Epidermal melanocyte (primary cell): ENCODE measurements around the gene CCNH.

ENCODE experiments used
- DNase-seq: peaks from one replicate; pipeline ENCODE4 v3.0.0; 2011; ENCODE audit warnings: low spot score; ENCODE audit not compliant: insufficient read length

Gene CCNH

DNA sequence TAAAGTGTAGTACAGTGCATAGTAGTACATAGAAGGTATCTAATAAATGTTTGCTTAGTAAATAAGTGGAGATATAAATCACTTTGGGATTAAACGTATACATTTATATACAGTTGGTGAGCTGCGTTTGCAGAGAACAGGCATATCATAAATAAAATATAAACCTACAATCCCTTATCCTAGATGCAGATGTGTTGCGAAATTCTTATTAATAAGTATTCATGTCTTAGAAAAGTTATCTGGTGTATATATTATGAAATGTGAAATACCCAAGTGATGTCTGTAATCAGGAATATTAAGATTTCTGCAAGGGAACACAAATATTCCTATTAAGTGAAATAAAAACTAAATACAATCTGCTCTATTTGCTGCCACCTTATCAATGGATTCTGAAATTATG lies 8.8 kb downstream of the CCNH start:
- no peak for DNase-seq

DNA sequence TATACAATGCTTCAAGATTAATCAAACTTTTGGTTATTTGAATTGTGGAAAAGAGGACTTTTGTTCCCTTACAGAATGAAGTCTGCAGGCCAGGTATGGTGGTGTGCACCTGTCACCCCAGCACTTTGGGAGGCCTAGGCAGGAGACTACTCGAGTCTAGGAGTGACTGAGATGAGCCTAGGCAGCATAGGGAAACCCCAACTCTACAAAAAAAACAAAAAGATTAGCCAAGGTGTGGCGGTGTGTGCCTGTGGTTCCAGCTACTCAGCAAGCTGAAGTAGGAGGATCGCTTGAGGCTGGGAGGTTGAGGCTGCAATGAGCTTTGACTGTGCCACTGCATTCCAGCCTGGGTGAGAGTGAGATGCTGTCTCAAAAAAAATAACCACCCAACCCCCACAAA lies 9.3 kb downstream of the CCNH start:
- no peak for DNase-seq

DNA sequence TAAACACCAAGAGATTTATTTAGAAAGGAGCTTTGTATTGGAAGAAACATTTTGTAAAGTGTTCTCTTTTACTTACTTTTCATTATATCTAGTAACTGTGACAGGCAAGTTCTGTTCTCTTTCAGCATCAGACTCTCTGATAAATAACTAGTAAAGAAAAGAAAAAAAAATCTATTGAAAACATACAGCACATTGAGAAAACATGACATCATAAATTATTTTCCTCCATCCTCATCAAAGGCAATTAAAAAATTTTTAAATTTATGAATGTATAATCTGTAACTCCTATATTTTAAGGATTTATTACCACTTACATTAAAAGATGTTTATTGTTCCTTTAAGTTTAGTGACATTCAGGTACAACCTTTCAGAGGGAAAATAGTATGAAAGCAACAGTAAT lies 11.1 kb downstream of the CCNH start:
- DNase-seq = no peak

DNA sequence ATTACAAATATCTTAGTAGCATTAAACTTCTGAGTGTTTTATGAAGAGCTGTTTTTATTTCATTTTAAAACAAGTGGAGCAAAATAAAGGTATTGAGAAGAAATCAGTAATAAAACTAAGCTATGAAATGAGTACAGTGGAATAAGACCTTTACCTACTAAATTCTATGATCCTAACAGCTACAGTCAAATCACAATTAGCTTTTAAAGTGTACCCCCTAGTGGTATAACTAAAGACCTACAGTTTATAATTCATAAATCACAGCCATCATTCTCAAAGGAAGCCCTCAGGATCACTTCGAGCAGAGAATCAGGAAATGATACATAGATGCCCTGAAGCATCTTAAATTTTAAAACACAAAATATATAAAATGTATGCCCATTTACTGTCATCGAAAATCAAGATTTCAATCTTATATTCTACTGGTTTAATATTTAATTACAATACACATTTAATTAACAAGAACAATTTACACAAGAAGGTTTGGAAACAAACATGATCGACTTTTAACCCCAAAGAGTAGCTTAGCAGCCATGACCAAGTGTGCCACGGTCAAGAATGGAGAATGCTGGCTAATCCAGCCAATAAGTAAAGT lies 12.3 kb downstream of the CCNH start:
- DNase-seq = no peak

DNA sequence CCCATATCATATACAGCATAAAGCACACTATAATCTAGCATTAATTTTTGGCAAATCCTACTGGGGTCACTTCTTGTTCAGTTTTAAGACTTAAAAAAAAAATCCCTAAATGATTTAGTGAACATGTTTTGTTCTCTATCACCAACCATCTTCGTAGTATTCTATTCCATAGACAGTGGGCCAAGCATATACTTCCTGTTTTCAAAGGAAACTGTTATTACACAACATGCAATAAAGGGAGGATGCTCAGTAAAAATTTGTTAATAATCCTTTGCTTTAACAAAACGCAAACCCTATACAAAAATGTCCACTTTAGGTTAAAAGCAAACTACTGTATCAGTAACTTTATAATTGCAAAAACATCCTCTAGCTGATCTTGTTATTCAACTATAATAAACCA lies 13.0 kb downstream of the CCNH start:
- no peak for DNase-seq

DNA sequence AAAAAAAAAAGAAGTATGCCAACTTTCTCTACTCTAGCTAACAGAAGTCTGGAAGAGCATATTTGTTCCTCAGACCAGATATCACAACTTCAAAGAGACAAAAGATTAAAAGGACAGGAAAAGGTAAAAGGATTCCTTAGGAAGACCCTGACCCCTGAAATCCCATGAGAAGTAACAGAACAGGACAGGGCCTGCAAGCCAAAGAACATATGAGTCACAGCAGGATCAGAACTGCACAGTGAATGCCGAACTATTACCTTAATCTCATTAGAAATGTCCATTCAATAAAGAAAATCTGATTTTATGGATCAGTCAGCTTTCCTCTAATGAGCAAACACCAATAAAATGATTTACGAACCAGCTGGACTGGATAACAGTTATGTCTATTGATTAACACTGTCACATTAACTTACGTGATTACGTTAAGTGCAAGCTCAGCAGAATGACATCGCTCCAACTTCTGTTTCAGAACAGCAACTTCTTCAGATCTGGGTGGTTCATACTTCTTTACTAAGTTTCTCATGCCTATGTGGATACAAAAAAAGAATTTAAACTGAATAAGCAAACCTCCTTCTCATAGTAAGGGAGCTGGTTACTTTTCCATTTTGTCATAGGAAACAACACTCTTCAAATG lies 13.6 kb downstream of the CCNH start:
- DNase-seq = no peak

DNA sequence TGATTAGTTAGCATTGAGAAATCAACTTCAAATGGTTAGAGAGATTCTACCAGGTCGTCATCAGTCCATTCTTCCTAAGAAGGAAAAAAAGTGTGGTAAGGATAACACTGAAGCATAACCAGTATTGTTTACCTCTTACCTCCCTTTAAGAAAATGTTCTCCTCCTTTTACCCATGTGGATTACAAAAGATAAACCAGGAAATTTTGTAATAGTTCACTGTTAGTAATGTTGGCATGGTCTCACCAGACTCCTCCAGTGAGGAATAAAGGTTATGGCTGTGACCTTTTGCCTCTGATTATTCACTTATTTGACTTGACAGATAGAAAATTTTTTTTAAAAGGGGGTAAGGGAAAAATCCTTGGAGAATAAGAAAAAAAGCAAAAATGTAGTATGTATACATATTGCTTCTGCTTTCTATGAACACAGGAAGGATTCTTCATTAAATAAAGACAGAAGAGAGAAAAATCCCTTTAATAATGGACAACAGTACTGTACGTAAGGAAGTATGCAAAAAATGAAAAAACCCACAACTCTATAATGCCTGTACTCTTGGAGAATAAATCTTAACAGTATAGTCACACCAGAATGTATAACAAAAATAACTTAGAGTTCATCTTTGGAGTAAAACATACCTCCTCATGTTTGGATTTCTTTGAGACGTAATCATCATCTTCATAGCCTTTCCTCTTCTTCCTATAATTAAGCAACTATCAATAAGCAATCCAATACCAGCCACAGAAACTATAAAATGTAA lies 18.1 kb downstream of the CCNH start:
- no peak for DNase-seq

DNA sequence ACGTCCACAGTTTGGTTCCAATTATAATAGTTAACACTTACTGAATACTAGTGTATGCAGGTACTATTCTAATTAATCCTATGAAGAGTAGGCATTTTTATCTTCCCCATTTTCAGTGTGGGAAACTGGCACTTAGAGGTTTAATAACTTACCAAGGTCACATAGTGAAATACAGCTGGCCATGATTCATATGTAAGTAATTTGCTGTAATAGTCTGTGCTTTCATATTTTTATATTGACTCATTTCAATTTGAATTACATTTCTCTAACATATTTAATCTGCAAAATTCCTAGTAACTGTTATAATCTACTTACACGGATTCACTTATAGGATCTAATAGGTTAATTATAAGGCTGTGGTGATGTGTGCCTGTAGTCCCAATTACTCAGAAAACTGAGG lies 19.4 kb downstream of the CCNH start:
- no peak for DNase-seq

DNA sequence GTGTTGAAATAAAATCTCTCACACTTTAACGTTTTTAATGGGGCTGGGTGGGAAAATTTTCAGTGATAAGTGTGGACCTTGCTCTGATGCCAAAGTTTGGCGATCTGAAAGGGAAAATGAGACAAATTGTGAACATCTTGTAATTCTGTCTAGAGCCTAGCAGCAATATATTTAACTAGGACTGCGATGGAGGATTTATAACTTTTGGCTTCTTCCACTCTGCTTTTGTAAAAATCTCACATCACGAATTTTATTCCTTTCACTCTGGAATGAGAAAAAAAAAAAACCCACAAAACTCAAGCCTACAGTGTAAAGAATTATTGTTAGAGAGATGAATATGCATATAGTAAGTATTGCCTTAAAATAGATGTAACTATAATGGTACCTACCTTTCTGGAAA lies 19.9 kb downstream of the CCNH start:
- no peak for DNase-seq

DNA sequence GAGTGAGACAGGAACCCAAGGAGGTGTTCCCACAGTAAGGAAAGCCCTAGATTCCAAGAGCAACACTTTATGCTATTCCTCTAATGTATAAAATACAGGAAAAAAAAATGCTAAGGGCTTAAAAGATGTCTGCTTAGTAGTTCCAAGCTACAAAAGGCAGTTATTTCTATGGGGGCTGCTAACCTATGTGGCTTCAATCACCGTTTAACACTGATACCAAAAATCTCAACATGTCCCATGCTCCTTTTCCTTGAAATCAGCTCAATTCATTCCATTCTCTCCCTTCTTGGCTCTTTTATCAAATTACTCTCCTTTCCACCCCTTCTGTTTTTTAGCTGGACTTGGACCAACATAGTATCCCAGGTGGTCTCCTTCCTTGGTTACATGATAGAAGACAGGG lies 20.6 kb downstream of the CCNH start:
- DNase-seq = no peak

DNA sequence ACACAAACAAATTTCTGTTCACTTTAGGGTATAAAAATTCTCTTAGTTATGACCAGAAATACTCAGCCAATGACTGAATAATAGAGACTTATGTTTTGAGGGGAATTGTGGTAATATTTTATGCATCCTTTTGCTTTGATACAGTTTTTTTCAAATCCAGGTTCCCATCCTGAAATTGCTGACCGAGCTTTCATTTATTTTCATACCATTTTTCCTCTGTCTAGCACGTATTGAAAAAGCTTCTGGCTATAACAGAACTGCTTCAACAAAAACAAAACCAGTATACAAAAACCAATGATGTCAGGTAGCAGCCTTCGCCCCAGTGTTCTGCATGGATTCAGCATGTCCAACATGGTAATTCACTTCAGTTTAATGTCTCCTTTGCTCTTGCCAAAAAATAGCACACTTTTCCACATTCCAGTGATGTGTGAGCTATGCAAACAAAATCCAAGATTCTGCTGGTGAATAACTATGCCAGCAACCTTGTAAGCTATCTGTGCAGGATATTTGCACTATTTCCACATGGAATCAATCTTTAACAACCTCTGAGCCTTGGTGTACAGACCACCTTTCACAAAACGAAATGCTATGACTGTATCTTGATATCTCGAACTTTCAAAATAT lies 22.0 kb downstream of the CCNH start:
- no peak for DNase-seq

DNA sequence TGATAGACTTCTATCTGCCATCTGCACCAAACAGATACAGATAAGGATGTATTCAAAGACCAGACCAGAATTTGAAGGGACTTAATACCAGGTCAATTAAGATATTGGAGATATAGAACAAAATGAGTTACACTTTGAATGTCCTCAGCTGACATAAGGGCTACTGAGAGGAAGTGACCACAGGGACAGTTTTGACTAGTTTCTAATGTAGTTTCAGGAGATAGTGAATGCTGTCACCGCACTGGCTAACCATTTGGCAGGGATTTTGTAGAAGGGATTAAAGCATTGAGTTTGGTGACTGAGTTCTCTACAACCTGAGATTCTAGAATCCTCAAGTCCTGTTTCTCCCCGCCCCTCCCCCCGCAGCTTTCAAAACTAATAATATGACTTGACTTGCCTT lies 22.7 kb downstream of the CCNH start:
- no peak for DNase-seq

DNA sequence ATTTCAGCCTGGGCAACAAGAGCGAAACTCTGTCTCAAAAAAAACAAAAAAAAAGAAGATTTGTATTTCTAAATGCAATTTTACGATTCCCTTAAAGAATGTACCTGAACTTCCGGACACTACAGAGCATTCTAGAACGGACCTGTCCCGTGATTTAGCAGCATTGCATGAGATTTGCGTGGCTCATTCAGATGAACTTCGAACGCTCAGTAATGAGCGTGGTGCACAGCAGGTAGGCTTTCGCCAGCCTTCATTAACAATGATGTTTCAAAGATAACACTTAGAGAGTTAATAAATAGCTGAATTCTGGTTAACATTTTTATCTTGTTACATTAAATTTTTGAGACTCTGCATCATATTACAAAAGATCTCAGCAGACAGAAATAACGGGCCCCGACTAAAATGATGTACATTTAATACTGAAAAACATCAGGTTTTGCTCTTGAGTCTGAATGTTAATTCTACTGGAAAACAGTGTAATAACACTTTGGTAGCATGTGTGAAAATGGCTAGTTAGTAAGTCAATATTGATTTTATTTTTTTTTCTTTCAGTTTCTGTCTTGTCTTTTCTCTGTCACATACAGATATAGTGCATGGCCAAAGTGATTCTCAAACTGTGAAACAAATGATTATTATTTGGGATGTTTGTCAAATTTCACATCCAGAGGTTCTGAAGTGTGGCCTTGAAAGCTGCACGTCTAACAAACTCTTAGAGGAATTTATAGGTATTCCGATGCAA lies 23.3 kb downstream of the CCNH start:
- DNase-seq = no peak

DNA sequence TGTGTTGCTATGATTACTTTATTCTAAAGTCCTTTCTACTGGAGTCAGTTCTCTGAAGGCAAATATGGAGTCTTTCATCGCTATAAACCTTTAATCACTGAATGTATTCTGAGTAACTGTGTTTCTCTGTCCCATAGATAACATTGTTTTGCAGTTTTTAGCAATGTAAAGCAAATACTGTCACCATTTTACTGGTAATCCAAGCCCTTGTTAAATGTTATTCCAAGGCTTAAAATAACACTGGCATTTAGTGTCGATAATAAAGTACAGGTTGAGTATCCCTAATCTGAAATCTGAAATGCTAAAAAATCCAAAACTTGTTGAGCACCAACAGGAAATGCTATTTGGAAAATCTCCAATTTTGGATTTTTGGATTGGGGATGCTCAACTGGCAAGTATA lies 24.6 kb downstream of the CCNH start:
- no peak for DNase-seq

DNA sequence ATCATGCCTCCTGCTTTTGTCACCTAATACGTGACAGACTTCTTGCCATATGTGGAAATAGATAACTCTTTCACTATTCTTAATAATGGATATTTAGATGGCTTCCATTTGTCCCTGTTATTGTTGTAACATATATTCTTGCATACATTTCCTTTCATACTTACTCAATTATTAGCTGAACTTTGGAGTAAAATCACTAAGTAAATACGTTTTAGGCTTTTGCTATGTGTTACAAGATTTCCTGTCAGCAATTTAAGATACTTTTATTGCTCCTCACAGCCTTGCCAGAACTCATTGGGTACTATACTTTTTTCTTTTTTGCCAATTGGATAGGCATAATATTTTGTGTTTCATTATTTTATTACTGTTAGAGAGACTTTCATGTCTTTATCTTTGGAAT lies 26.9 kb downstream of the CCNH start:
- DNase-seq = no peak

DNA sequence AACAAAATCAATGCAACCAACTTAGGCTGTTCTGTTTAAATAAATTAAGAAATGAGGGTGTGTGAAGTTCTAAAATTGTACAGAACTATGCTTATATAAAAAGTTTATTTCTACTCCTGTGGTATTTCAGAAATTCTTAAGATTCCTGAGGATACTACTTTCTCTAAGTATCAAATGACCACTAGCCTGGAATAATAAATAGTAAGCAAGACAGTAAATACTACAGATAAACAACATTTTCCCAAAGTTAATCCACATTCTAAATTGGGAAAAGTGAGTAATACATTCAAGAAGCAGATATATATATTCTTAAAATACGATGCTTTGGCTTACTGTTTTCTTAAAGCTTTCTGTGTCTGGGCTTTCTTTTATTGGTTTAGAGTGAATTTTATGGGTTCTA lies 29.5 kb downstream of the CCNH start:
- no peak for DNase-seq

DNA sequence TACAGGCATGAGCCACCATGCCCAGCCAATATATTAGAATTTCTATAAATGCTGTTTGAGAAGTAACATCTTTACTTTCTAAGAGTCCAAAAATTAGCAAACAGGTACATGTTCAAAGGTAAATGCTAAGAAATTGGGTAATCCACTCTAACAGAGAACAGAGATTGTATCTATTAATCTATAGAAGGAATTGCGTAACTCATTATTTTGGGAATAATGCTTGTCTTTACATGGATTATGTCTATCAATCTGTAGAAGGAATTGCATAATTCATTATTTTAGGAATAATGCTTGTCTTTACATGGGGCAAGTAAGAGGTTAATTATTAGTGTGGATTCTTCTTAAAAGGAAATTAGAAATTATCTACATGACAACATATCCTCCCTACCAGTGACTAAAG lies 30.5 kb downstream of the CCNH start:
- DNase-seq = no peak

DNA sequence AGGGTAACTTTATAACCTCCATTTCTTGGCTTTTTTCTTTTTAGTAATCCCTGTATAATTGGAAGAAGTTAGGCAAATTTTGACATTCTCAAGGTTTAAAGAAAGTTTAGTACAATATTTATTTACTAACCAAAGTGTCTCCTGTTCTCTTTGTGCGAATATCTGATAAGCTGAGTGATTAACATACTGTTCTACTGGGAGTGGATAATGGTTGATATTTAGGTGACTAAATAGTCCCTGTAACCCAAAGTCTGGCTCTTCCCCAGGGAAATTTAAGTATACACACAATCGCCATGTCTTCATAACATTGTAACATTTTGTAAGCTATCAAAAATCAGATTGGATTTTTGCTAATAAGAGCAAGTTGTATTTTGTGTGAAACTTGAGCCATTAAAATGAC lies 40.0 kb downstream of the CCNH start:
- no peak for DNase-seq

DNA sequence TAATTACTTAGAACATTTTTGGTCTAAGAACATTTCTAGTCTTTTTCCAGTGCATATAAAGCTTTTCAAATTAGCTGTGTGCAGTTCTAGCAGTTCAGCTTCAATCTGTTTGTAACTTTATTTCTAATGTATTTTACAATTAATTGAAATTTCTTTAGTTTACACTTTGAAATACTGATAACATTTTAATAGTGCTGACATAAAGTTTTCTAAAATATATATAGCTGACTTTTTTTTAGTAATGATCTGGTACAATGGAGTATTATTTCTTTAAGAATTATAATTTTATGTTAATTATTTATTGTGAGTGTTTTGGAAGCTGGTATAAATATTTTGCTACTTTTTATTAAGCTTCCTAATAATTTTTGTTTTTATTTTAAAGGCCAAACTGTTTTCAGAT lies 43.3 kb downstream of the CCNH start:
- DNase-seq = no peak

DNA sequence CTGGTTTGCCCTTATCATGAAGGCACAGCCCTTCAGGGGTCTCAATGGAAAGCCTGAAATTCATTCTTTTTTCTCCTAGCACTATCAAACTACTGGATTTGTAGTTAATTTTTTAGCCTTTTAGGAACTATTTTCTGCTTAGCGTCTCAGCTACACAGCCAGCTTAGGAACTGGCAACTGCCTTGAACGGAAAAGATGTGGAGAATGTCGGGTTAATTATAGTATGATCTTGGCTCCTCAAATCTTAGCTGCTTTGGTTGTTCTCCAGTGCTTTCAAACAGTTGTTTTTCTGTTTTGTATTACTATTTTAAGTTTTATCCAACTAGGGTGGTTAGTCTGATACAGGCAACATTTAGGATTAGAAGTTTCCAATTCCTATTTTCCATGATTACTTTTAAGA lies 44.1 kb downstream of the CCNH start:
- no peak for DNase-seq

DNA sequence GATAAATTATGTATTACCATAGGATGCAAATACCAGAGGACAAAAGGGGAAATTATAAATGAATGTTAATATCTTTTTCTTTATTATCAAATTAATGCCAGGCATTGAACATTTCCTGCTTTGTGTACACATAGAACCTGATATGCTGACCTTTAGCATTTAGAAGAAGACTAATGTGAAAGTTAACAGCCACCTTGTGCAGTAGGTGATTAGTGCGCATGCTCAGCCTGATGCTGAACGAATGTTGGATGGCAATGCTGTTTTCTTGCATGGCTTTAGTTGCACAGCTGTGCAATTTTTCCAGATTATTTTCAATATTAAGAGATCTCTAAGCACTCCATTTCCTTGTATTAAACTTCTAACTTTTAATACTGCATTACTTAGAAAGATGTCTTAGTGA lies 45.5 kb downstream of the CCNH start:
- DNase-seq = no peak
